Measurements from ENCODE around the gene RNPS1. TPM values are rescaled to one million over a fixed set of nuclear protein-coding genes. Genes with fewer than 3 reads are reported as not detected.
"Not testable (repeated sequence)": the region's sequence is repeated elsewhere in the genome, so short reads cannot be mapped to it uniquely, and the experiment has no call there.

Gene RNPS1
- total RNA-seq, 4 donors from 2014 or later, result 71.5 to 155 (median 122) TPM

- H3K27me3 ChIP-seq, result no peaks in the 10 kb centered on the region
- peaks cover 0 to 77% (median 0%) of the 10 kb centered on the region in 3 donors for H3K36me3 ChIP-seq
- no peak for TF ChIP-seq CTCF (IDR thresholded peaks at IDR 0.05)
- TF ChIP-seq POLR2A (IDR thresholded peaks at IDR 0.05), result no peak
- DNase-seq, result no peak
- no peak overlapping the region for H3K27ac ChIP-seq
- no peak overlapping the region for H3K4me3 ChIP-seq
- H3K4me1 ChIP-seq, result peaks cover 0 to 4% (median under 1%) of the 10 kb centered on the region in 4 donors
- no peaks in the 10 kb centered on the region for H3K9me3 ChIP-seq
Measured at GRCh38 chr16:2244926-2245795, 22.8 kb downstream of the RNPS1 start.

- Histone ChIP-seq H3K27me3 (no peaks in the 10 kb centered on the region), H3K36me3 (peaks cover 0 to 77% (median 0%) of the 10 kb centered on the region in 3 donors), H3K4me1 (no peaks in the 10 kb centered on the region), H3K4me3 (no peak overlapping the region), H3K27ac (no peak overlapping the region), H3K9me3 (no peaks in the 10 kb centered on the region)
- DNase-seq, result no peak
- no peak for TF ChIP-seq POLR2A (IDR thresholded peaks at IDR 0.05)
- TF ChIP-seq CTCF (IDR thresholded peaks at IDR 0.05), result no peak
Measured at GRCh38 chr16:2244301-2244700, 23.6 kb downstream of the RNPS1 start.

- no peak for DNase-seq
- H3K27ac ChIP-seq, result no peak overlapping the region
- peaks cover 0 to 72% (median 0%) of the 10 kb centered on the region in 3 donors for H3K36me3 ChIP-seq
- no peaks in the 10 kb centered on the region for H3K27me3 ChIP-seq
- no peaks in the 10 kb centered on the region for H3K4me1 ChIP-seq
- no peak overlapping the region for H3K4me3 ChIP-seq
- TF ChIP-seq CTCF (IDR thresholded peaks at IDR 0.05) (no peak), POLR2A (IDR thresholded peaks at IDR 0.05) (no peak)
- H3K9me3 ChIP-seq, result no peaks in the 10 kb centered on the region
Measured at GRCh38 chr16:2243781-2244180, 24.1 kb downstream of the RNPS1 start.

- no peak for DNase-seq
- Histone ChIP-seq H3K4me3 (no peak overlapping the region), H3K36me3 (peaks cover 0 to 66% (median 0%) of the 10 kb centered on the region in 3 donors), H3K9me3 (no peaks in the 10 kb centered on the region), H3K4me1 (no peaks in the 10 kb centered on the region), H3K27ac (no peak overlapping the region), H3K27me3 (no peaks in the 10 kb centered on the region)
- no peak for TF ChIP-seq POLR2A (IDR thresholded peaks at IDR 0.05)
- no peak for TF ChIP-seq CTCF (IDR thresholded peaks at IDR 0.05)
Measured at GRCh38 chr16:2243031-2243528, 24.8 kb downstream of the RNPS1 start.

GRCh38 chr16:2242598-2242997 lies 25.3 kb downstream of the RNPS1 start:
- Histone ChIP-seq H3K4me3 (no peak overlapping the region), H3K4me1 (peaks cover 0 to 3% (median 0%) of the 10 kb centered on the region in 4 donors), H3K27ac (no peak overlapping the region), H3K27me3 (peaks cover 0 to under 1% of the 10 kb centered on the region in 2 donors), H3K9me3 (no peaks in the 10 kb centered on the region), H3K36me3 (peaks cover 0 to 65% (median 0%) of the 10 kb centered on the region in 3 donors)
- no peak for TF ChIP-seq POLR2A (IDR thresholded peaks at IDR 0.05)
- TF ChIP-seq CTCF (IDR thresholded peaks at IDR 0.05), result no peak
- DNase-seq, result no peak

GRCh38 chr16:2240331-2240730 lies 27.6 kb downstream of the RNPS1 start:
- H3K27ac ChIP-seq, H3K9me3 ChIP-seq, H3K4me3 ChIP-seq, DNase-seq: not testable (repeated sequence)
- Histone ChIP-seq H3K4me1 (peaks cover 5 to 26% (median 14%) of the 10 kb centered on the region in 4 donors), H3K36me3 (peaks cover 0 to 50% (median 0%) of the 10 kb centered on the region in 3 donors), H3K27me3 (peaks cover 0 to 19% of the 10 kb centered on the region in 2 donors)
